ENCODE measurements around the gene MYORG.
"Not testable (repeated sequence)": the region's sequence is repeated elsewhere in the genome, so short reads cannot be mapped to it uniquely, and the experiment has no call there.

Gene MYORG

GRCh38 chr9:34368796-34369195 is 7.9 kb downstream of the MYORG start:
- DNase-seq (ENCODE audit: low spot score), result not testable (repeated sequence)

- DNase-seq (ENCODE audit: low spot score), result not testable (repeated sequence)
Measured at GRCh38 chr9:34367751-34368410, 8.8 kb downstream of the MYORG start.

DNA sequence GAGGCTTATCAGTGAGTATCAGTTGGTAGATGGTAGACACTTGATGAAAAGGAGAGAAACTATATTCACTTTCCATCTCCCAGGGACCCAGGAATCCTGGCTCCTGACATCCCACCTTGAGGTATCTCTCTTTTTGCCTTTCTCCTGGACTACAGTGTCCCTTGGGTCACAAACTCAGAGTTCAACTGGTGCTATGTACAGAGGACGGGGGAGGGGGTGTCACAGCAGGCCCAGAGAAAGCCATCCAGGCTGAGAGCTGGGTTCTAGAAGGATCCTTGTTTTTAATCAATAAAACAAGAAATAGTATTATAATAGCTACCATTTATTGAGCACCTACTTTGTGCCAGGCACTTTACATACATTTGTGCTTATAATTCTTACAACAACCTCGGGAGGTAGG is 10.3 kb downstream of the MYORG start:
- no peak for DNase-seq (ENCODE audit: low spot score)

DNA sequence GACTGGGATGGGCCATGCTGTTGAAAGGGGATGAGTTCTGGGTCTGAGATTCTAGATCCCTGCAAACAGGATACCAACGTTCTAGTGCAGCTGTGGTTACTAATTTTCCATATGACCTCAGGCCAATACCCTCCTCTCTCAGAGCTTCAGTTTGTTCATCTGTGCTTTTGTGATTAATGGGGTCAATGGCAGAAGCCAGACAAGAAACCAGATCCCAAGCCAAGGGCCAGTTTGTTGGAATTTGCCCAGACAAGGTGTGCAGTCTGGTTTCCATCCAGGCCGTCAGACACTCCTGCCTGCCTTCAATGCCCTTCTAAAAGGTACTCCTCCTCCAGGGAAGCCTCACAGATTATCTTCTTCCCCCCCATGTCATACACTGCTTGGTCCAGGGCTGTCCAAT is 11.4 kb downstream of the MYORG start:
- no peak for DNase-seq (ENCODE audit: low spot score)

DNA sequence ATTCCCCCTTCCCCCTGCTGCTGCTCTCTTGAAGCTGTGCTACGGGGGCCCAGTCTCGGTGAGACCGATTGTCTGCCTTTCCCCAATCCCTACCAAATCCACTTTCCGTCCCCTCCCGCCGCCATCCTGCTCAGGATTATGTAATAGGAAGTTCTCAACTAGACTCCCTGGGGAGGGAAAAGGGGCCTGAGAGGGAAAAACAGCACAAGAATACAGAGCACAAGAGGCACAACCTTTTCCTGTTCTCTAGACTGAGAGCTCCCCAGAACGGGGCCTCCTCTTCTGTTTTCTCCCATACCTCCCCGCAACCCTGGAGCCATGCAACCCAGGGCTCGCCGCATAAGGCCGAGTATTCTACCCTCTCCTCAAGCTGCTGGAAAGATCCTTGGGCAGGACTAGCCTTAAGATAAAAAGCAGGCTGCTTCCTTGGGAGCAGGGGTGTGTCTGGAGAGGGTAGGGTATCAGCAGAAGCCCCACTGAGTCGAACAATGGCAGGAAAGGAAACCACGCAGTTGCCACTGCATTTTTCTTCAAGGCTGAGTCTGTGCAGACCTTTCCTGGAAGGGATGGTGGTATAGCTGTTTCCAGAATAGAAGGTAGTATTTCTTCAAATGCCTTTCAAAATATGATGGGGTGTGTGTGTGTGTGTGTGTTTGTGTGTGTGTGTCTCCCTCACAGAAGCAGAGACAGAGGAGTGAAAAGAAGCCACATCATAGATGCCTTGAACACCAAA is 12.9 kb downstream of the MYORG start:
- no peak for DNase-seq (ENCODE audit: low spot score)

DNA sequence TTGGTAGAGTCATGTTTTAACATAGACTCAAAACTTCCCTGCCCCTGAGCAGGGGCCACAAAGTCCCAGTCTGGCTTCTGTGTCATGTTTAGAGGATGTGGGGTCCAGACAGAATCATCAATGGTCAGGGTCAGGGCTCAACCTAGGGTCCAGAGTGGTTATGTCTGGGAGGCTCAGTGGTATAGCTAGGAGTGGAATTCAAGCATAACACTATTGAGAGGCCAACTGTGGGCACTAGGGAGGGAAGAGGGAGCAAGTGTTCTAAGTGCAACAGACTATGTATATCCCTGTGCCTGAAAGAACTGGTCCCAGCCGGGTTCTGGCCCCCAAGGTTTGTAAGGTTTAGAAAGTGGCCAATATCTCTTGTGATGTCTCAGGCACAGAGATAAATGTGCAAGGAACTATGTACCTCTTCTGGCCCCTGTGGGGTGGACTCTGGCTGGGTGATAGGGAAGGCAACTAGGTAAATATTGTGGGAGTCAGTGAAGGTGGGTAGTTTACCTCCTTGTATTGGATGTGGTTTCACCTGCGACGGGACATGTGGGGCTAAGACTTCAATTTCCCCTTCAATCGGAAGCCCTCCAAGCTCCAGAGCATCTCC is 14.0 kb downstream of the MYORG start:
- DNase-seq (ENCODE audit: low spot score), result no peak

GRCh38 chr9:34352957-34353356 is 23.7 kb downstream of the MYORG start:
- not testable (repeated sequence) for DNase-seq (ENCODE audit: low spot score)

- DNase-seq (ENCODE audit: low spot score), result not testable (repeated sequence)
Measured at GRCh38 chr9:34352122-34352652, 24.5 kb downstream of the MYORG start.

DNA sequence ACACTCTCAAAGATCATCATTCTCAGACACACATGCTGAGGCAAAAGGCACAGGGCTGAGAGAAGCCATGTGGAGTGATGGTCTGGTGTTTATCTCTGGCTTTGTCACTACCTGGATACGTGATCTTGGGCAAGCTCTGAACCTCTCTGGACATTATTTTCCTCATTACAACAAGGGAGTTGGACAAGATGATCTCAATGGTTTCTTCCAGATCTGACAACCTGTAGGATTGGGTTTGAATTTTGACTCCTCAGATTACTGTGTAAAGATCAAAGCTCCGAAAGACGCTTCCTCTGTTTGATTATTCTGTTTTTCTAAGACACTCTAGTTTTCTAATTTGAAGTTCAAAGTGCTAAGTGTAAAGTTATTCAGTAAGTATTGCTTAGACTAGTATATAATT is 27.4 kb downstream of the MYORG start:
- DNase-seq (ENCODE audit: low spot score), result no peak

DNA sequence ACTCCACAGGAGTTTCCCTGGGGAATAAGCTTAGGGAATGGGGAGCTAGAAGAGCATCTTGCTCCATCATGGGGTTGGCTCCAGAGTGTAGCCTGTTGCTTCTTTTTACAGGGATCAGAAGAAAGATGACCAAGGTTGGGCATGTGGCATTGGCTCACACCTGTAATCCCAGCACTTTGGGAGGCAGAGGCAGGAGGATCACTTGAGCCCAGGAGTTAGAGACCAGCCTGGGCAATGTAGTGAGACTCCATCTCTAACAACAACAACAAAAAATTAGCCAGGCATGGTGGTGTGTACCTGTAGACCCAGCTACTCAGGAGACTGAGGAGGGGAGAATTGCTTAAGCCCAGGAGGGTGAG is 28.9 kb downstream of the MYORG start:
- no peak for DNase-seq (ENCODE audit: low spot score)

GRCh38 chr9:34346873-34347799 is 29.6 kb downstream of the MYORG start:
- DNase-seq (ENCODE audit: low spot score), result no peak

DNA sequence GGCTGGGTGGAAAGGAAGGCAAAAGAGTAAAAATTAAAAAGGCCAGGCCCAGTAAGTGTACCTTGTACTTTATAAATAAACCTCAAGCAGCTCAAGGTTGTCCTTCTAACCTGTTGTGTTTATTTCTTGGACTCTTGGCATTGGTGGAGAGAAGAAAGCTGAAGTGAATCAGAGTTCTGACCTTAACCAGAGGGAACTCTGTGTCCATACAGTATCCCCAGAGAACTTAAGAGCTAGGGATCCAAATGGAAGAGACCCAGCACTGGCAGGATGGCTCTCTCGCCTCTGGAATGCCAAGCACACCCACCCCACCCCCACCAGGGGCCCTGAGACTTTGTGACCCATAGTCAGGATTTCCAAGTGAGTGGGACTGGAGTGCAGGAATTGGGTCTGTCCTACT is 33.1 kb downstream of the MYORG start:
- no peak for DNase-seq (ENCODE audit: low spot score)

DNA sequence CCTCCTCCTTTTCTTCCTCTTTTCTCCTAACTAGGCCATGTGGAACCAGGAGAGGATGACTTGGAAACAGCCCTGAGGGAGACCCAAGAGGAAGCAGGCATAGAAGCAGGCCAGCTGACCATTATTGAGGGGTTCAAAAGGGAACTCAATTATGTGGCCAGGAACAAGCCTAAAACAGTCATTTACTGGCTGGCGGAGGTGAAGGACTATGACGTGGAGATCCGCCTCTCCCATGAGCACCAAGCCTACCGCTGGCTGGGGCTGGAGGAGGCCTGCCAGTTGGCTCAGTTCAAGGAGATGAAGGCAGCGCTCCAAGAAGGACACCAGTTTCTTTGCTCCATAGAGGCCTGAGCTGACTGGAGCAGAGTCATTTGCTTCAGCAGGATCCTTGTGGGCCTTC is 33.6 kb downstream of the MYORG start:
- DNase-seq (ENCODE audit: low spot score), result no peak

- no peak for DNase-seq (ENCODE audit: low spot score)
Measured at GRCh38 chr9:34341659-34342295, 34.9 kb downstream of the MYORG start.

DNA sequence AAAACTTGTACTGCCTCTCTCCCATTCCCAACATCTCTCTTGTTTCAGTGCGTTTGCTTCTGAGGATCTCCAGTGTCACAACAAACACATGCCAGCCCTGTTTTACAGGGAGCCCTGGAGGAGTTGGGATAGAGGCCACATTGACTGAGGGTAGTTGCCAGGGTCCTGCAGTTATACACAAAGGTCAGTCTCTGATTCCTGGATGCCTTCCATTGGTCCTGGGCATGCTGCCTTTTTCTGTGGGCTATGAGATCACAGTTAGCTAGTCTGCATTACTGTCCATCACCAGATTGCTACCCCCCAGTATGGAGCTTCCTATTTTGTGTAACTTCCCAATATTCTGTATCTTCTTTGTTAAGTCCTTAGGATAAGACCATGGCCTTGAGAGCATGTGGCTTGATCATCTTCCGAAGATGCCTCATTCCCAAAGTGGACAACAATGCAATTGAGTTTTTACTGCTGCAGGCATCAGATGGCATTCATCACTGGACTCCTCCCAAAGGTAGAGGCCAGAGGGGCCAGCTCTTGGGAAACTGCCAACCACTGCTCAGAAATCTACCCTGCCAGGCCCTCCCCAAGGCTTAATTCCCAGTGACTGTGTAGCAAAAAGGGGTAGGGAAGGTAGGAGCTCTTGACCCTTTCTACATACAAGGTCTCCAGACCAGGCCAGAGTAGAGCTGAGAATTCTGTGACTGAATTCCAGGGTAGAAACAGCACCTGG is 37.9 kb downstream of the MYORG start:
- no peak for DNase-seq (ENCODE audit: low spot score)

DNA sequence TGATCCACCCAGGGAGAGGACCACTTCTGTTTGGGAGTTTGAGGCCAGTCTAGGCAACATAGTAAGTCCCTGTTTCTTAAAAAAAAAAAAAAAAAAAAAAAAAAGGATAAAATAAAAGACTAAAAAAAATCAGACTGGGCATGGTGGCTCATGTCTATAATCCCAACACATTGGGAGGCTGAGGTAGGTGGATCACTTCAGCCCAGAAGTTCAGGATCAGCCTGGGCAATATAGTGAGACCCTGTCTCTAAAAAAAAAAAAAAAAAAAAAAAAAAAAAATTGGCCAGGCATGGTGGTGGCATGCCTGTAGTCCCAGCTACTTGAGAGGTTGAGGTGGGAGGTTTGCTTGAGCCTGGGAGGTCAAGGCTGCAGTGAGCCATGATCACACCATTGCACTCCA is 38.6 kb downstream of the MYORG start:
- DNase-seq (ENCODE audit: low spot score), result not testable (repeated sequence)

GRCh38 chr9:34337403-34337802 is 39.3 kb downstream of the MYORG start:
- DNase-seq (ENCODE audit: low spot score), result peak; percentile 33

DNA sequence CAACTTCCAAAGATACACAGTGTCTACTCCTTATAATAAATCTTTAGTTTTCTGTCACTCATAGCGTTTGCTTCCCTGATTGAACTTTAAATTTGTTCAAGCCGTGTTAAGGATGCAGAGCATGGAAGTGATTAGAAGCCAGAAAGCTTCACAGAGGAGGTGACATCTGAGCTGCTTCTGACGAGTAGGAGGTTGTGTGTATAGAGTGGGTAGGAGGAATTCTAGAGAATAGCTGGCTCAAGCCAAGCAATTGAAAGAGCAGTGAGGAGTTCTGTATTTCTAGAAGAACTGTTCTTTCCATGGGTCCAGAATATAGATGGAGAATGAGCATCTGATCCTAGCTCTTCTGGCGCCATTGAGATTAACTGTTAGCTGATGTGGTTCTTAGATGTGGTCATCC is 41.3 kb downstream of the MYORG start:
- DNase-seq (ENCODE audit: low spot score), result no peak

DNA sequence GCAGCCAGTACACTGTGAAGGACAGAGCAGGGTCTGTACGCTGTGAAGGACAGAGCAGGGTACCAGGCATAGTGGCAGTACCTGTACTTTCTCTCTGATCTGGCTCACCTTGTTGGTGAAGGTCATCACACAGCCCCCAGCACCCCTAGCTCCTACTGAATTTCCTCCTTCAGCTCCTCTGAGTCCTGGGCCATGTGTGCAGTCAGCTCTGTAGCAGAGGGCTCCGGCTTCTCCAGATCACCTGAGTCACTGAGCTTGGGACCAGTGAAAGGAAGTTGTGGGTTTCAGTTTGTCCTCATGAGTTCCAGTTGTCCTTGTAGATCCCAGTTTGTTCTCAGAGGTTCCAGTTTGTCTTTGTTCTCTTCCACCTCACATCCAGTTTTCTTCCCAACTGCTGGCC is 41.8 kb downstream of the MYORG start:
- DNase-seq (ENCODE audit: low spot score), result no peak

DNA sequence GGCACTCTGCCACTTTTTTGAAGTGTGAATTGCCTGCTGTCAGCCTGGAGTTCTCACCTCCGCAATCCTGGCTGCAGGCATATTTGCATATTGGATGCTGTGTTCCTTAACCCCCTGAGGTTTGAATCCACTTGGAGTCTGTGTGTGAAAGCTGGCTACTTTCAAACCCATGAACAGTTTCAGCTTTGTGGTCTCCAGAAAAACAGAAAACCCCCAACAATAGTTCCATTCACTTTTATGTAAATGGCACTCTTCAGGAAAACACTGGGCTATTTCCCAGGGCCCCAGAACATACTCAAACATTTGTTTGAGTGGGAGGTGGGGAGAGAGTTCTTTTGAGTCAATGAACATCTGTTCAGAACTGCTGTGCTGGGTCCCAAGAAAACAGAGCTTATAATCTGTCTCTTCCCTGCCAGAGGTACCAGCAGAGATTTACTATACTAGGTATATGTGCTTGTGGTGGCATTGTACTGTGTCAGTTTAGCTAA is 42.3 kb downstream of the MYORG start:
- no peak for DNase-seq (ENCODE audit: low spot score)

DNA sequence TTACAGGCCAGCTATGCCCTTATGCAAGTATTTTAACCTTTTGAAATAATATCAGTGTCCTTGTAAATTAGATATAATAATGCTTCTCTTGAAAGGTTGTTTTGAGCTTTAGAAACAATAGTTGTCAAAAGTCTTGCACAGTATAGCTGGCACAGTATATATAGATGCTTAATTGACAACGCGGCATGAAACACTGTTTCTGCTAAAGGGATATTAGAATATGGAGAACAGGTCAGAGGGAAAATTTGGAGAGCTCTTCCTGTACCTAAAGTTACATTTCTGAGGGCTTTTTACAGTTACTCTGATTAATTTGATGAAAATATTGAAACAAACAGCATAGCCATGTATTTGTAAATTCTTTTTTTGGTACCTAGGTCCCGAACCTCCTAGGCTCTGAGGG is 42.9 kb downstream of the MYORG start:
- no peak for DNase-seq (ENCODE audit: low spot score)
